KMS-11 (cell line): ENCODE results near the gene CORO7.

ENCODE experiments used
- H2AFZ ChIP-seq: fragments of 200-600 bp; sonication (generic); 2 replicates; pipeline ENCODE4 v1.6.1; 2016; ENCODE audit warnings: antibody characterized with exemption, mixed run types, low read depth
- H3K27ac ChIP-seq: fragments of 200-600 bp; sonication (generic); 2 replicates; pipeline ENCODE4 v1.6.1; 2016; ENCODE audit warnings: mild to moderate bottlenecking, mixed run types
- H3K27me3 ChIP-seq: fragments of 200-600 bp; sonication (generic); 2 replicates; pipeline ENCODE4 v1.6.1; 2017; ENCODE audit warnings: mild to moderate bottlenecking, low read depth, mixed run types, moderate library complexity; ENCODE audit not compliant: insufficient read depth
- H3K36me3 ChIP-seq: fragments of 200-600 bp; sonication (generic); 2 replicates; pipeline ENCODE4 v1.6.1; 2017; ENCODE audit warnings: mild to moderate bottlenecking, mixed run types; ENCODE audit not compliant: insufficient read depth
- H3K4me1 ChIP-seq: fragments of 200-600 bp; sonication (generic); 2 replicates; pipeline ENCODE4 v1.6.1; 2016; ENCODE audit warnings: mild to moderate bottlenecking, low read depth, mixed run types; ENCODE audit not compliant: poor library complexity, severe bottlenecking
- H3K4me2 ChIP-seq: fragments of 200-600 bp; sonication (generic); 2 replicates; pipeline ENCODE4 v1.7.0; 2016; ENCODE audit warnings: mild to moderate bottlenecking, mixed run types
- H3K4me3 ChIP-seq: fragments of 200-600 bp; sonication (generic); IDR thresholded peaks from 2 replicates; pipeline ENCODE4 v1.6.1; 2017; ENCODE audit warnings: low read depth, low read length, mixed read lengths; ENCODE audit not compliant: insufficient read depth
- H3K79me2 ChIP-seq: fragments of 200-600 bp; sonication (generic); 2 replicates; pipeline ENCODE4 v1.6.1; 2016; ENCODE audit warnings: low read depth, mixed run types; ENCODE audit not compliant: insufficient read depth
- H3K9ac ChIP-seq: fragments of 200-600 bp; sonication (generic); 2 replicates; pipeline ENCODE4 v1.6.1; 2016; ENCODE audit warnings: mild to moderate bottlenecking, mixed run types
- H4K20me1 ChIP-seq: fragments of 200-600 bp; sonication (generic); 2 replicates; pipeline ENCODE4 v1.6.1; 2016; ENCODE audit warnings: mild to moderate bottlenecking, mixed run types; ENCODE audit not compliant: insufficient read depth
- TF ChIP-seq, protein P1 (sequence below): fragments of 200-600 bp; sonication (generic); conservative IDR thresholded peaks from 2 replicates; pipeline ENCODE4 v1.6.1; 2017; ENCODE audit warnings: low read depth, mild to moderate bottlenecking, antibody characterized with exemption, low read length, moderate library complexity, mixed read lengths

Gene CORO7

DNA sequence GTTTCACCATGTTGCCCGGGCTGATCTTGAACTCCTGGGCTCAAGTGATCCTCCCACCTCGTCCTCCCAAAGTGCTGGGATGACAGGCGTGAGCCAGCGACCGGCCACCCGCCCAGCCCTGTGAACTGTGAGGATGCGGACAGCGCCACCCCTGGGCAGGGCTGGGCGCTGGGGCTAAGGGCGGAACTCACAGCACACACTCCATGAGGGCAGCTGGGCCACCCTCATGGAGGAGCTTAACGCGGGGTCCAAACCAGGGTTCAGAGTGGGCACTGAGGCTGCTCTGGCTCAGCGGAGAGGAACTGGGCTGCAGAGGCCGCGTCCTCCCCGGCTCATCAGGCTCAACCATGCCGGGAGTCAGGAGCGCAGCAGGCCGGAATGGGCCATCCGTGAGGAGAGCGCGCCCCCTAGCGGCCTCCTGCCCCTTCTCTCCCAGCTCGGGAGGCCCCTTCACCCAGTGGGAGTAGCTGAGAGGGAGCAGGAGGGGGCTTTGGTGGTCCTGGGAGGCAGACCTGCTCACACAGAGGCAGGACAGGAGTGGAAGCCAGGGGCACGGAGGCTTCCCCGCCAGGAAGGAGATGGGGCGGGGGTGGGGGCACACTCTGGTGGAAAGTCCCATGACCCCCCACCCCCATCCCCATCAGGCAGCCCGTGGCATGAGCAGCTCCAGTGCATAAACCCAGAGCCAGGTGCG lies 13.8 kb downstream of the CORO7 start:
- no peak overlapping the region for H3K9ac ChIP-seq
- TF ChIP-seq, protein P1, sequence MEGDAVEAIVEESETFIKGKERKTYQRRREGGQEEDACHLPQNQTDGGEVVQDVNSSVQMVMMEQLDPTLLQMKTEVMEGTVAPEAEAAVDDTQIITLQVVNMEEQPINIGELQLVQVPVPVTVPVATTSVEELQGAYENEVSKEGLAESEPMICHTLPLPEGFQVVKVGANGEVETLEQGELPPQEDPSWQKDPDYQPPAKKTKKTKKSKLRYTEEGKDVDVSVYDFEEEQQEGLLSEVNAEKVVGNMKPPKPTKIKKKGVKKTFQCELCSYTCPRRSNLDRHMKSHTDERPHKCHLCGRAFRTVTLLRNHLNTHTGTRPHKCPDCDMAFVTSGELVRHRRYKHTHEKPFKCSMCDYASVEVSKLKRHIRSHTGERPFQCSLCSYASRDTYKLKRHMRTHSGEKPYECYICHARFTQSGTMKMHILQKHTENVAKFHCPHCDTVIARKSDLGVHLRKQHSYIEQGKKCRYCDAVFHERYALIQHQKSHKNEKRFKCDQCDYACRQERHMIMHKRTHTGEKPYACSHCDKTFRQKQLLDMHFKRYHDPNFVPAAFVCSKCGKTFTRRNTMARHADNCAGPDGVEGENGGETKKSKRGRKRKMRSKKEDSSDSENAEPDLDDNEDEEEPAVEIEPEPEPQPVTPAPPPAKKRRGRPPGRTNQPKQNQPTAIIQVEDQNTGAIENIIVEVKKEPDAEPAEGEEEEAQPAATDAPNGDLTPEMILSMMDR: peak; percentile 47; the same call in 1 of the 2 replicates
- H3K27me3 ChIP-seq: no peaks in the 10 kb centered on the region
- no peaks in the 10 kb centered on the region for H4K20me1 ChIP-seq
- no peak overlapping the region for H2AFZ ChIP-seq
- H3K36me3 ChIP-seq: peaks cover 5% of the 10 kb centered on the region; the same call in 1 of the 2 replicates
- H3K79me2 ChIP-seq: no peaks in the 10 kb centered on the region
- H3K4me1 ChIP-seq: no peaks in the 10 kb centered on the region
- H3K4me2 ChIP-seq: no peak overlapping the region
- H3K4me3 ChIP-seq: no peak overlapping the region
- H3K27ac ChIP-seq: no peak overlapping the region

DNA sequence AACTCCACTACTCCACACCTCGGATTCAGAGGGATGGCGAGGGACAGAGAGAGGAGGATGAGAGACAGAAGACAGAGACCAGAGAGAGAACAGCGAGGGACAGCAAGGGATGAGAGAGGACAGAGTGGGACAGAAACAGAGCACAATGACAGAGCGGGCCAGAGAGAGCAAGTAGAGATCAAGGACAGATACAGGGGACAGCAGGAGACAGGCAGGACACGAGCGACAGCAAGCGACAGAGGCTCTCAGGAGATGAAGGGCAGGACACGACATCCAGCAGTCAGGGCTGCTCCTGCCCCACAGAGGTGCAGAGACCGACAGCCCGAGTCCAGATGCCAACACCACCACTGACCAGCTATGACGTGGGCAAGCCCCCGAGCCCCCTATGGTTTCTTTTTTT lies 14.9 kb downstream of the CORO7 start:
- Histone ChIP-seq H3K27ac (no peak overlapping the region), H3K36me3 (peaks cover 11% of the 10 kb centered on the region; the same call in 1 of the 2 replicates), H3K79me2 (no peaks in the 10 kb centered on the region), H3K4me1 (no peaks in the 10 kb centered on the region), H4K20me1 (no peaks in the 10 kb centered on the region), H2AFZ (no peak overlapping the region), H3K27me3 (no peaks in the 10 kb centered on the region), H3K4me3 (no peak overlapping the region), H3K9ac (no peak overlapping the region), H3K4me2 (no peak overlapping the region)
- TF ChIP-seq, protein P1: no peak

DNA sequence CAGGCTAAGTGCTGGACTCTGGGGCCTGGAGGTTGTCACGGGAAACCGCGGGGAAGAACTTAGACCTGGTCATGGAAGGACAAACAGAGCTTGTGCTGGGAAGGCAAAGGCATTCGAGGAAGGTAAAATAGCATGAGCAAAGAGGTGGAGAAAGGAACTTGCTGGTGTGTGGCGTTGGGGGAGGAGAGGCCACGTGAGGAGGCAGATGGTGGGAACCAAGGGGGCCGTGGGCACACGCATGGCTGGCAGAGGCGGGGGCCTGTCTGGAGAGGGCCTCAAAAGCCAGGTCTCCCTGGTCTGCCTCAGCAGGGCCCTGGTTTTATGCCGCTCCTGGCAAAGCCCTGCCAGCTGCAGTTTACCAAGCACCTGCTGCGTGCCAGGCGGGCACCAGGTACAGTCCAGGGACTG lies 15.3 kb downstream of the CORO7 start:
- no peak overlapping the region for H2AFZ ChIP-seq
- H3K4me1 ChIP-seq: no peaks in the 10 kb centered on the region
- TF ChIP-seq, protein P1: no peak
- no peaks in the 10 kb centered on the region for H4K20me1 ChIP-seq
- no peaks in the 10 kb centered on the region for H3K79me2 ChIP-seq
- no peak overlapping the region for H3K4me2 ChIP-seq
- H3K4me3 ChIP-seq: no peak overlapping the region
- no peak overlapping the region for H3K27ac ChIP-seq
- no peaks in the 10 kb centered on the region for H3K27me3 ChIP-seq
- no peak overlapping the region for H3K9ac ChIP-seq
- peaks cover 11% of the 10 kb centered on the region; the same call in 1 of the 2 replicates for H3K36me3 ChIP-seq

DNA sequence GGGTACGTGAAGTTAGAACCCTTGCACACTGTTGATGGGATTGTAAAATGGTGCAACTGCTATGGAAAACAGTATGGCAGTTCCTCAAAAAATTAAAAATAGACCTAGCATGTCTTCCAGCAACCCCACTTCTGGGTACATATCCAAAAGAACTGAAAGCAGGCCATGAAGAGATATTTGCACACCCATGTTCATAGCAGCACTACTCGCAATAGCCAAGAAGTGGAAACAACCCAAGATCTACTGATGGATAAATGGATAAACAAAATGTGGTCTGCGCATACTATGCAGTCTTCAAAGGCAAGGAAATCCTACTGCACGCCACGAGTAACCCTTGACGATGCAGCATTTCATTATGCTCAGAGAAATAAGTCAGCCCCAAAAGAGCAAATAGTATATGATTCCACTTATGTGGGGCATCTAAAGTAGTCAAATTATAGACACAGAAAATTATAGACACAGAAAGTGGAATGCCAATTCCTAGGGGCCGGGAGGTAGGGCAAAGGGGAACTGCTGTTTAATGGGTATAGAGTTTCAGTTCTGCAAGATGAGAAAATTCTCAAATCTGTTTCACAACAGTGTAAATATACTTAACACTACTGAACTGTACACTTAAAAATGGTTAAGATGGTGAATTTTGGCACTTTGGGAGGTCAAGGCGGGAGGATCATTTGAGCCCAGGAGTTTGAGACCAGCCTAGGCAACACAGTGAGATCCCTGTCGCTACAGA lies 17.2 kb downstream of the CORO7 start:
- H3K79me2 ChIP-seq: no peaks in the 10 kb centered on the region
- H3K4me2 ChIP-seq: no peak overlapping the region
- H3K4me1 ChIP-seq: no peaks in the 10 kb centered on the region
- no peak overlapping the region for H2AFZ ChIP-seq
- H3K4me3 ChIP-seq: no peak overlapping the region
- no peaks in the 10 kb centered on the region for H3K27me3 ChIP-seq
- H3K36me3 ChIP-seq: peaks cover 11% of the 10 kb centered on the region; the same call in 1 of the 2 replicates
- H3K27ac ChIP-seq: no peak overlapping the region
- H4K20me1 ChIP-seq: no peaks in the 10 kb centered on the region
- TF ChIP-seq, protein P1: no peak
- no peak overlapping the region for H3K9ac ChIP-seq
